ENCODE measurements around the gene MYO5C.

MYO5C gene

GRCh38 chr15:52150871-52151270 is 144.7 kb downstream of the MYO5C start:
- H3K36me3 Mint-ChIP-seq (ENCODE audit: low read depth) = peaks cover 3% of the 10 kb centered on the region
- H3K9me3 Mint-ChIP-seq = no peaks in the 10 kb centered on the region
- H3K27me3 Mint-ChIP-seq (ENCODE audit: low read depth) = peaks cover 3% of the 10 kb centered on the region
- no peak overlapping the region for H3K27ac Mint-ChIP-seq
- H3K4me3 Mint-ChIP-seq = no peak overlapping the region
- no peak for TF ChIP-seq CTCF (IDR thresholded peaks at IDR 0.05; ENCODE audit: unreplicated experiment in 3 of 3)
- peaks cover 5% of the 10 kb centered on the region for H3K4me1 Mint-ChIP-seq

GRCh38 chr15:52150043-52150825 is 145.4 kb downstream of the MYO5C start:
- no peak for TF ChIP-seq CTCF (IDR thresholded peaks at IDR 0.05; ENCODE audit: unreplicated experiment in 3 of 3)
- Mint-ChIP-seq H3K27me3 (ENCODE audit: low read depth) (peaks cover 3% of the 10 kb centered on the region), H3K9me3 (no peaks in the 10 kb centered on the region), H3K36me3 (ENCODE audit: low read depth) (peaks cover 3% of the 10 kb centered on the region), H3K4me1 (peaks cover under 1% of the 10 kb centered on the region), H3K27ac (no peak overlapping the region), H3K4me3 (no peak overlapping the region)

GRCh38 chr15:52148403-52148802 is 147.2 kb downstream of the MYO5C start:
- Mint-ChIP-seq H3K36me3 (ENCODE audit: low read depth) (peaks cover 3% of the 10 kb centered on the region), H3K27ac (no peak overlapping the region), H3K9me3 (no peaks in the 10 kb centered on the region), H3K27me3 (ENCODE audit: low read depth) (peaks cover 3% of the 10 kb centered on the region), H3K4me1 (no peaks in the 10 kb centered on the region), H3K4me3 (no peak overlapping the region)
- TF ChIP-seq CTCF (IDR thresholded peaks at IDR 0.05; ENCODE audit: unreplicated experiment in 3 of 3) = no peak

DNA sequence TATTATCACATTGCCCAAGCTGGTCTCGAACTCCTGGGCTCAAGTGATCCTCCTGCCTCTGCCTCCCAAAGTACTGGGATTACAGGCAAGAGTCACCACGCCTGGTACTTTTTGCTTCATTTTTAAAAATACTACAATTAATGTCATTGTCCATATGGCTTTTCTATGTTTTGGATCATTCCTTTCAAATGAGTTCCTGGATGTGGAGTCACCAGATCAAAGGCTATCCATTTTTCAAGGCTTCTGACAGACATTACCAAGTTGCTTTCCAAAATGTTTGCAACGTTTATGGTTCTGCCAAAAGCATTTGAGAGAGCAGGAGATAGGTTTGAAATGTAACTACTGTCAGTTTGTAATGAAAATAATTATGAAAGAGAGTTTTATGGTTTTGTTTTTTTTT is 148.8 kb downstream of the MYO5C start:
- peaks cover 3% of the 10 kb centered on the region for H3K36me3 Mint-ChIP-seq (ENCODE audit: low read depth)
- H3K4me3 Mint-ChIP-seq = no peak overlapping the region
- no peaks in the 10 kb centered on the region for H3K4me1 Mint-ChIP-seq
- H3K9me3 Mint-ChIP-seq = no peaks in the 10 kb centered on the region
- no peak overlapping the region for H3K27ac Mint-ChIP-seq
- no peak for TF ChIP-seq CTCF (IDR thresholded peaks at IDR 0.05; ENCODE audit: unreplicated experiment in 3 of 3)
- H3K27me3 Mint-ChIP-seq (ENCODE audit: low read depth) = peaks cover 3% of the 10 kb centered on the region

DNA sequence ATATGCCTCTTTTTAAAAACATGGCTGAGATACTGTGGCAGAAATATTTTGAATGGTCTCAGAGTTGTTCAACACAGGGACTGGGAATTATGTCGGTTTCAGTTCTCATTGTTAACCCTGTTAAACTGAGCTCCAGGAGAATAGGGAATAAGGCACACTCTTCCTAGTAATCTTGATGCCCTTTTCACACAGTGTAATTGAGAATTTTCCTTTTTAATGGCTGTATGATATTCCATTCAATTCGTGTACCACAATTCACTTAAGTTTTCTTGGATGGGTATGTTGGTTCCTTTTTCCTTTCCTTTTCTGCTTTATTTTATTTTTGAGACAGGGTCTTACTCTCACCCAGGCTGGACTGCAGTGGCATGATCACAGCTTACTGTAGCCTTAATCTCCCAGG is 149.3 kb downstream of the MYO5C start:
- Mint-ChIP-seq H3K27ac (no peak overlapping the region), H3K4me1 (no peaks in the 10 kb centered on the region), H3K9me3 (no peaks in the 10 kb centered on the region), H3K4me3 (no peak overlapping the region), H3K36me3 (ENCODE audit: low read depth) (peaks cover 3% of the 10 kb centered on the region), H3K27me3 (ENCODE audit: low read depth) (peaks cover 3% of the 10 kb centered on the region)
- no peak for TF ChIP-seq CTCF (IDR thresholded peaks at IDR 0.05; ENCODE audit: unreplicated experiment in 3 of 3)

DNA sequence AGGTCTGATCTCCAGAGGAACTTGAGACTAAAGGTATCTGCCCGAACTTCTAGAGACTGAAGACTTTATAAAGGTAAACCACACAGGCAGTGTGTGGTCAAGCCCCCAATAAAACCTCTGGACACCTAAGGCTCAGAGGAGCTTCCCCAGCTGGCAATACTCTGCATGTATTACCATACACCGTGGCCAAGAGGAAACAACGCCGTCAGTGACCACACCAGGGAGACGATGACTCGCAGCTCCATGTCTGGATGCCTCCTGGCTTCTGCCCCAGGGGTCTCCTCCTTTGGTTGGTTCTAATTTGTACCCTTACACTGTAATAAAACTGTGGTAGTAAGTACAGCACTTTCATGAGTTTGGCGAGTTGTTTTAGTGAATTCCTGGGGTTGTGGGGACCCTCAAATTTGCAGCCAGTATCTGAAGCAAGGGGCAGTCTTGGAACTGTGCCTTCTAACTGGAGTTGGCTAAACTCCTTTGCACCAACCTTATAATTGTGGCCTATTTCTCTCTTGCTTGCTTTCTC is 150.9 kb downstream of the MYO5C start:
- no peak overlapping the region for H3K27ac Mint-ChIP-seq

More for the DNA sequence above, 150.9 kb downstream of the MYO5C start:
- peaks cover under 1% of the 10 kb centered on the region for H3K27me3 Mint-ChIP-seq (ENCODE audit: low read depth)
- no peak overlapping the region for H3K4me3 Mint-ChIP-seq
- H3K36me3 Mint-ChIP-seq (ENCODE audit: low read depth) = peaks cover 6% of the 10 kb centered on the region
- no peaks in the 10 kb centered on the region for H3K4me1 Mint-ChIP-seq
- TF ChIP-seq CTCF (IDR thresholded peaks at IDR 0.05; ENCODE audit: unreplicated experiment in 3 of 3) = no peak
- H3K9me3 Mint-ChIP-seq = no peaks in the 10 kb centered on the region

Measured in nephron (organoid).